Colonic mucosa (tissue), 4 donors: ENCODE data around the gene STK17B. TPM values are rescaled to one million over a fixed set of nuclear protein-coding genes. Genes with fewer than 3 reads are reported as not detected.
"Not testable (repeated sequence)": the region's sequence is repeated elsewhere in the genome, so short reads cannot be mapped to it uniquely, and the experiment has no call there.

Experiments used
- DNase-seq: peaks from one replicate; pipeline ENCODE4 v3.0.0-alpha.2; 2020
- H3K27ac ChIP-seq: fragments of 200-600 bp; one replicate; pipeline ENCODE4 v1.8.0; 2021
- H3K27me3 ChIP-seq: fragments of 200-600 bp; one replicate; pipeline ENCODE4 v1.8.0; 2021
- H3K36me3 ChIP-seq: fragments of 200-600 bp; one replicate; pipeline ENCODE4 v1.8.0; 2021
- H3K4me1 ChIP-seq: fragments of 200-600 bp; one replicate; pipeline ENCODE4 v1.8.0; 2021; ENCODE audit warnings: mild to moderate bottlenecking
- H3K4me3 ChIP-seq: fragments of 200-600 bp; one replicate; pipeline ENCODE4 v1.8.0; 2021
- H3K9ac ChIP-seq, 2 donors: one replicate each; pipeline ENCODE4 v1.7.0; 2013; ENCODE audit warnings: control low read depth in 2 of 2, low read depth in 2 of 2, low read length in 2 of 2
- H3K9me3 ChIP-seq: fragments of 200-600 bp; one replicate; pipeline ENCODE4 v1.8.0; 2021
- CTCF ChIP-seq: fragments of 200-600 bp; IDR thresholded peaks from one replicate; pipeline ENCODE4 v1.8.0; 2022; ENCODE audit warnings: antibody characterized with exemption, mild to moderate bottlenecking
- intact Hi-C: fragments of 100-400 bp; cut with DNase I; formaldehyde crosslinking; loops from one replicate; pipeline ENCODE4 v1.14.1; 2022
- total RNA-seq, 2 donors: library from RNA; stranded (reverse); fragmentation: NEBNext Ultra II Directional in 1 of 2; extraction: Animal tissue kit (Norgen Biotek cat#: 25700) in 1 of 2; gene quantifications; one replicate each; pipeline ENCODE4 v1.2.1, GENCODE V29; 2021
- donor health status: healthy.
- donor health status: DM: no; HTN: no; CAD: no.
- donor health status: DM: no; HTN: no; CAD: no.

Gene STK17B
- total RNA-seq, 2 donors from 2014 or later: 13.9 to 40.5 TPM

GRCh38 chr2:196096982-196097745 lies 74.2 kb downstream of the STK17B start:
- Histone ChIP-seq H3K27ac (no peak overlapping the region), H3K36me3 (no peaks in the 10 kb centered on the region), H3K9ac (no peak overlapping the region), H3K4me1 (no peaks in the 10 kb centered on the region), H3K4me3 (no peak overlapping the region), H3K27me3 (no peaks in the 10 kb centered on the region), H3K9me3 (no peaks in the 10 kb centered on the region)
- TF ChIP-seq CTCF: no peak
- DNase-seq: no peak
- intact Hi-C loops: no loop called here

- H3K9me3 ChIP-seq: no peaks in the 10 kb centered on the region
- H3K27ac ChIP-seq: no peak overlapping the region
- H3K4me1 ChIP-seq: no peaks in the 10 kb centered on the region
- H3K4me3 ChIP-seq: no peak overlapping the region
- intact Hi-C loops: no loop called here
- no peak for TF ChIP-seq CTCF
- H3K36me3 ChIP-seq: no peaks in the 10 kb centered on the region
- no peak overlapping the region for H3K9ac ChIP-seq
- DNase-seq: no peak
- H3K27me3 ChIP-seq: no peaks in the 10 kb centered on the region
These were observed 75.1 kb downstream of the STK17B start for GRCh38 chr2:196096264-196096663.

GRCh38 chr2:196089448-196089847 lies 81.9 kb downstream of the STK17B start:
- H3K4me3 ChIP-seq, H3K27me3 ChIP-seq, intact Hi-C loops, H3K4me1 ChIP-seq, H3K9ac ChIP-seq, H3K36me3 ChIP-seq, H3K27ac ChIP-seq, H3K9me3 ChIP-seq, DNase-seq: not testable (repeated sequence)

- Histone ChIP-seq H3K4me1 (no peaks in the 10 kb centered on the region), H3K9me3 (no peaks in the 10 kb centered on the region), H3K4me3 (no peak overlapping the region), H3K27ac (no peak overlapping the region), H3K36me3 (no peaks in the 10 kb centered on the region), H3K9ac (no peak overlapping the region), H3K27me3 (no peaks in the 10 kb centered on the region)
- peak; percentile 41 for DNase-seq
- intact Hi-C loops: no loop called here
- no peak for TF ChIP-seq CTCF
These were observed 83.2 kb downstream of the STK17B start for GRCh38 chr2:196088203-196088602.

GRCh38 chr2:196086517-196087368 lies 84.6 kb downstream of the STK17B start:
- H3K4me3 ChIP-seq: no peak overlapping the region
- intact Hi-C loops: no loop called here
- H3K27ac ChIP-seq: no peak overlapping the region
- H3K4me1 ChIP-seq: no peaks in the 10 kb centered on the region
- no peak for TF ChIP-seq CTCF
- H3K9ac ChIP-seq: no peak overlapping the region
- no peaks in the 10 kb centered on the region for H3K36me3 ChIP-seq
- no peaks in the 10 kb centered on the region for H3K27me3 ChIP-seq
- no peaks in the 10 kb centered on the region for H3K9me3 ChIP-seq
- DNase-seq: no peak

- Histone ChIP-seq H3K4me1 (no peaks in the 10 kb centered on the region), H3K9me3 (no peaks in the 10 kb centered on the region), H3K27ac (no peak overlapping the region), H3K9ac (no peak overlapping the region), H3K27me3 (no peaks in the 10 kb centered on the region), H3K4me3 (no peak overlapping the region), H3K36me3 (no peaks in the 10 kb centered on the region)
- intact Hi-C loops: no loop called here
- TF ChIP-seq CTCF: no peak
- DNase-seq: no peak
These were observed 87.8 kb downstream of the STK17B start for GRCh38 chr2:196083601-196084000.
